ENCODE data around the gene C1QTNF9. TPM values are rescaled to one million over a fixed set of nuclear protein-coding genes. Genes with fewer than 3 reads are reported as not detected.

C1QTNF9 gene
- total RNA-seq, 1 donor from 2014 or later, result not detected

DNA sequence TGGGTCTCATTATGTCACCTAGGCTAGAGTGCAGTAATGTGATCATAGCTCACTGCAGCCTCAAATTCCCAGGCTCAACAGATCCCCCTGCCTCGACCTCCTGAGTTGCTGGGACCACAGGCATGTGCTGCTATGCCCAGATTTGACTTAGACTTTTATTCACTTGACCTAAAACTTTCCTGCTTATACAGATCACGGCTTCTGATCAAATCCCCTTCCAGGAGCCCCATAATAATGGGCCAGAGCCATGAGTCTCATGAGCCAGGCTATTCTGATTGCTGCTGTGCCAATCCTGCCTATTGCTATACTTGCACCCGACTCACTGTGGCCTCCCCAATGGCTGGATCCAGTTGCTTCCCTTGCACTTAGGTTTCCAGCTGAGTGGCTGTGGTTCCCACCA, 42.0 kb downstream of the C1QTNF9 start:
- no peak overlapping the region for H3K4me3 Mint-ChIP-seq (ENCODE audit: unreplicated experiment)
- DNase-seq, result no peak
- peaks cover 3% of the 10 kb centered on the region for H3K9me3 Mint-ChIP-seq (ENCODE audit: unreplicated experiment)
- TF ChIP-seq, protein P1, sequence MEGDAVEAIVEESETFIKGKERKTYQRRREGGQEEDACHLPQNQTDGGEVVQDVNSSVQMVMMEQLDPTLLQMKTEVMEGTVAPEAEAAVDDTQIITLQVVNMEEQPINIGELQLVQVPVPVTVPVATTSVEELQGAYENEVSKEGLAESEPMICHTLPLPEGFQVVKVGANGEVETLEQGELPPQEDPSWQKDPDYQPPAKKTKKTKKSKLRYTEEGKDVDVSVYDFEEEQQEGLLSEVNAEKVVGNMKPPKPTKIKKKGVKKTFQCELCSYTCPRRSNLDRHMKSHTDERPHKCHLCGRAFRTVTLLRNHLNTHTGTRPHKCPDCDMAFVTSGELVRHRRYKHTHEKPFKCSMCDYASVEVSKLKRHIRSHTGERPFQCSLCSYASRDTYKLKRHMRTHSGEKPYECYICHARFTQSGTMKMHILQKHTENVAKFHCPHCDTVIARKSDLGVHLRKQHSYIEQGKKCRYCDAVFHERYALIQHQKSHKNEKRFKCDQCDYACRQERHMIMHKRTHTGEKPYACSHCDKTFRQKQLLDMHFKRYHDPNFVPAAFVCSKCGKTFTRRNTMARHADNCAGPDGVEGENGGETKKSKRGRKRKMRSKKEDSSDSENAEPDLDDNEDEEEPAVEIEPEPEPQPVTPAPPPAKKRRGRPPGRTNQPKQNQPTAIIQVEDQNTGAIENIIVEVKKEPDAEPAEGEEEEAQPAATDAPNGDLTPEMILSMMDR (IDR thresholded peaks at IDR 0.05; ENCODE audit: partially characterized antibody, unreplicated experiment), result no peak
- H3K27ac Mint-ChIP-seq (ENCODE audit: unreplicated experiment), result no peak overlapping the region
- H3K4me1 Mint-ChIP-seq (ENCODE audit: low read depth, unreplicated experiment), result no peaks in the 10 kb centered on the region
- H3K36me3 Mint-ChIP-seq (ENCODE audit: unreplicated experiment), result peaks cover 4% of the 10 kb centered on the region
- H3K27me3 Mint-ChIP-seq (ENCODE audit: unreplicated experiment), result no peaks in the 10 kb centered on the region

DNA sequence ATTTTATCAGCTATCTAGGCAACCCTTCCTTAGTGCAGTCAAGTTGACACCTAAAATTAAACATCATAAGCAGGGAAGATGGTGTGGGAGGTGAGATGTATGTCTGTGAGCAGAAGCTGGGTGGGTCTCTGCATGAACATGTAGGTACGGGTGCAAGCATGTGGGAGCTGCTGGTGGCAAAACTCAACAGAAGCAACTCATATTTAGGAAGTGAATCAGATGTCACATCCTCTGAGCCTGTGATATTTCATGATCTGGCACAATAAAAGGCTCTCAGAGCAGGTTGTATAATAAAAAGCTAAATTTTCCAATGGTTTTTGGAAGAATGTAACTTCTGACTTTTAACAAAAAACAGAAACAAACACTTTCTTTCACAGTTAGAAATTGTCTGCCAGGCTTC, 44.4 kb downstream of the C1QTNF9 start:
- Mint-ChIP-seq H3K36me3 (ENCODE audit: unreplicated experiment) (peaks cover 4% of the 10 kb centered on the region), H3K4me3 (ENCODE audit: unreplicated experiment) (no peak overlapping the region), H3K4me1 (ENCODE audit: low read depth, unreplicated experiment) (no peaks in the 10 kb centered on the region), H3K27me3 (ENCODE audit: unreplicated experiment) (no peaks in the 10 kb centered on the region), H3K9me3 (ENCODE audit: unreplicated experiment) (peaks cover 3% of the 10 kb centered on the region), H3K27ac (ENCODE audit: unreplicated experiment) (no peak overlapping the region)
- TF ChIP-seq, protein P1 (IDR thresholded peaks at IDR 0.05; ENCODE audit: partially characterized antibody, unreplicated experiment), result no peak
- no peak for DNase-seq

DNA sequence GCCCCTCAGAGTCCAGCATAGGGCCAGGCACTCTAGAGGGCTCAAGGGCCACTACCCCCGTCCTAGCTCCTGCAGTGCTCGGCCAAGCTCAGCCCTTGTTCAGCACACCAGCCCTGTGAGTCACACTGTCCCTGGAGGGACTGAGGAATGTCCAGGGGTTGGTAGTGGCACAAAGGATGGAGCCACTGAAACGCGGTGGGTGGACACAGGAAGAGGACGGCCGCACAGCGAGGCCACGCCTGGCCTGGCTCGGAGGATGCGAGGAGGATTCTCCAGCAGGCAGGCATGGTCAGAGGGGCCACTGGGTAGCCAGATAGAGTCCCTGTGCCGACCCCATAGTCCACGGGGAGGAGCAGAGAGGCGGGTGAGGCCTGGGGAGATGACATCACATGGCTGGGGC, 45.7 kb downstream of the C1QTNF9 start:
- Mint-ChIP-seq H3K4me1 (ENCODE audit: low read depth, unreplicated experiment) (no peaks in the 10 kb centered on the region), H3K27ac (ENCODE audit: unreplicated experiment) (no peak overlapping the region)
- TF ChIP-seq, protein P1 (IDR thresholded peaks at IDR 0.05; ENCODE audit: partially characterized antibody, unreplicated experiment), result no peak

DNA sequence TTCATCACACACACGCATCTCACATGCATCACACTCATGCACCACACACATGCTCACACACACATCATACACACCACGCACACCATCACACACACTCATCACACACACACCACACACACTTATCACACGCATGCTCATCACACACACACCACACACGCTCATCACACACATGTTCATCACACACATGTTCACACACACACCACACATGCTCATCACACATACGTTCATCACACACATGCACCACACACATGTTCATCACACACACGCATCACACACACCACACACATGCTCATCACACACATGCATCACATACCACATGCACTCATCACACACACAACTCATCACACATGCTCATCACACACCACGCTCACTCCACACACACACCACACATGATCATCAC, 46.9 kb downstream of the C1QTNF9 start:
- Mint-ChIP-seq H3K4me1 (ENCODE audit: low read depth, unreplicated experiment) (no peaks in the 10 kb centered on the region), H3K4me3 (ENCODE audit: unreplicated experiment) (no peak overlapping the region), H3K27ac (ENCODE audit: unreplicated experiment) (no peak overlapping the region), H3K27me3 (ENCODE audit: unreplicated experiment) (no peaks in the 10 kb centered on the region), H3K9me3 (ENCODE audit: unreplicated experiment) (peaks cover 3% of the 10 kb centered on the region), H3K36me3 (ENCODE audit: unreplicated experiment) (peaks cover 4% of the 10 kb centered on the region)
- no peak for DNase-seq
- TF ChIP-seq, protein P1 (IDR thresholded peaks at IDR 0.05; ENCODE audit: partially characterized antibody, unreplicated experiment), result no peak

More for the DNA sequence above, 45.7 kb downstream of the C1QTNF9 start:
- Mint-ChIP-seq H3K36me3 (ENCODE audit: unreplicated experiment) (peaks cover 4% of the 10 kb centered on the region), H3K4me3 (ENCODE audit: unreplicated experiment) (no peak overlapping the region), H3K27me3 (ENCODE audit: unreplicated experiment) (no peaks in the 10 kb centered on the region), H3K9me3 (ENCODE audit: unreplicated experiment) (peaks cover 3% of the 10 kb centered on the region)
- DNase-seq, result no peak

DNA sequence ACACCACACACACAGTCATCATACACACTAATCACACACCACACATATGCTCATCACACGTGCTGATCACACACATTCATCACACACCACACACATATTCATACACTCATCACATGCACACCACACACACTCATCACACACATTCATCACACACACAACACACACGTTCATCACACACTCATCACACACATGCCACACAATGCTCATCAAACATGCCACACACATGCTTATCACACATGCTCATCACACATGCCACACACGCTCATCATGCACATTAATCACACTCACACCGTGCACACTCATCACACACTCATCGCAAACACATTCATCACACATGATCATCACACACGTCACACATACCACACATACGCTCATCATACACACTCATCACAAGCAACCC, 47.5 kb downstream of the C1QTNF9 start:
- DNase-seq, result no peak
- no peak overlapping the region for H3K4me3 Mint-ChIP-seq (ENCODE audit: unreplicated experiment)
- H3K36me3 Mint-ChIP-seq (ENCODE audit: unreplicated experiment), result peaks cover 4% of the 10 kb centered on the region
- no peak overlapping the region for H3K27ac Mint-ChIP-seq (ENCODE audit: unreplicated experiment)
- H3K4me1 Mint-ChIP-seq (ENCODE audit: low read depth, unreplicated experiment), result no peaks in the 10 kb centered on the region
- H3K9me3 Mint-ChIP-seq (ENCODE audit: unreplicated experiment), result peaks cover 3% of the 10 kb centered on the region
- H3K27me3 Mint-ChIP-seq (ENCODE audit: unreplicated experiment), result no peaks in the 10 kb centered on the region
- TF ChIP-seq, protein P1 (IDR thresholded peaks at IDR 0.05; ENCODE audit: partially characterized antibody, unreplicated experiment), result no peak
